Fibroblast of villous mesenchyme (primary cell): ENCODE results near the gene ANTXR2. TPM values are rescaled to one million over a fixed set of nuclear protein-coding genes. Genes with fewer than 3 reads are reported as not detected.
"Not testable (repeated sequence)": the region's sequence is repeated elsewhere in the genome, so short reads cannot be mapped to it uniquely, and the experiment has no call there.

Experiments used
- DNase-seq: peaks from one replicate; pipeline ENCODE4 v3.0.0-alpha.2; 2010; ENCODE audit warnings: low read depth
- H3K4me3 ChIP-seq: 2 replicates; pipeline ENCODE4 v1.5.1; 2011; ENCODE audit warnings: low read depth, mild to moderate bottlenecking, low read length
- total RNA-seq: library from RNA; depleted of rRNA; stranded (reverse); fragments of >200 nt; gene quantifications from 2 replicates; pipeline ENCODE4 v1.2.3, GENCODE V29; 2012
- TF ChIP-seq, protein P1 (sequence below): IDR thresholded peaks from 2 replicates; pipeline ENCODE4 v1.5.1; 2012; ENCODE audit warnings: low read depth, mild to moderate bottlenecking, low read length; ENCODE audit not compliant: insufficient read depth

The ANTXR2 gene
- total RNA-seq, 1 donor, result 107 TPM

DNA sequence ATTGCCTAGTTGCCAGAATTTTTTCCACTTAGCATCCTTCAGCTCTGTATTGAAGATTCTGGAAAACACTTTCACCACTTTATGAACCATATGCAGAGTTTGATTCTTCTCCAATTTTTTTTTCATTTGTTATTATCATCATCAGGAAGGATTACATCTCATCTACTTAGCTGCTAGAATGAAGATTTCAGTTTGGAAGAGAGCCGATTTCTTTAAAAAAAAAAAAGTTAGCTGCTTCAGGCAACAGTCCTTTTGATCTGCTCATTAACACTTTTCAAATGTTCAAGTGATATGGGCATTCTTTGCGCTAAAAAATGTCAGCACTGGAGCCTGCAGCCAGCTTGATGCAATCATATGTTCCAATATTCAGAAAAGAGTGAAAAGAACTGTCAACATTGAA is 76.2 kb downstream of the ANTXR2 start:
- TF ChIP-seq, protein P1, sequence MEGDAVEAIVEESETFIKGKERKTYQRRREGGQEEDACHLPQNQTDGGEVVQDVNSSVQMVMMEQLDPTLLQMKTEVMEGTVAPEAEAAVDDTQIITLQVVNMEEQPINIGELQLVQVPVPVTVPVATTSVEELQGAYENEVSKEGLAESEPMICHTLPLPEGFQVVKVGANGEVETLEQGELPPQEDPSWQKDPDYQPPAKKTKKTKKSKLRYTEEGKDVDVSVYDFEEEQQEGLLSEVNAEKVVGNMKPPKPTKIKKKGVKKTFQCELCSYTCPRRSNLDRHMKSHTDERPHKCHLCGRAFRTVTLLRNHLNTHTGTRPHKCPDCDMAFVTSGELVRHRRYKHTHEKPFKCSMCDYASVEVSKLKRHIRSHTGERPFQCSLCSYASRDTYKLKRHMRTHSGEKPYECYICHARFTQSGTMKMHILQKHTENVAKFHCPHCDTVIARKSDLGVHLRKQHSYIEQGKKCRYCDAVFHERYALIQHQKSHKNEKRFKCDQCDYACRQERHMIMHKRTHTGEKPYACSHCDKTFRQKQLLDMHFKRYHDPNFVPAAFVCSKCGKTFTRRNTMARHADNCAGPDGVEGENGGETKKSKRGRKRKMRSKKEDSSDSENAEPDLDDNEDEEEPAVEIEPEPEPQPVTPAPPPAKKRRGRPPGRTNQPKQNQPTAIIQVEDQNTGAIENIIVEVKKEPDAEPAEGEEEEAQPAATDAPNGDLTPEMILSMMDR, result no peak
- H3K4me3 ChIP-seq, result no peak overlapping the region
- no peak for DNase-seq

DNA sequence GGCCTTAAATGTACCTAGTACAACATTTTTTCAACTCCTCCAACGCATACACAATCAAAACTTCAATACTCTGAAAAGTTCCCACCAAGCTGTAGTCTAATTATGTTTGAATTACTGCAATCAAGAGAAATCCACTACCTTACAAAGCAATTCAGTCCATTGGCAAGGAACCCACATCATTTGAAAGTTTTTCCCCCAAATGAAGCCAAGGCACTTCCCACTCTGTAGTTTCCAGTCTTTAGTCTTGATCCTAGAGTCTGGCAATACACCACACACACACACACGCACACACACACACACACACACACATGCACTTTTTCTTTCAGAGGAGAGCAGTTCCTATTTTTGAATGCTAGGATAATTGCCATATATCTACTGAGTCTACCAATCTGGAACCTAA is 79.6 kb downstream of the ANTXR2 start:
- DNase-seq, result no peak
- no peak overlapping the region for H3K4me3 ChIP-seq
- TF ChIP-seq, protein P1, result no peak

DNA sequence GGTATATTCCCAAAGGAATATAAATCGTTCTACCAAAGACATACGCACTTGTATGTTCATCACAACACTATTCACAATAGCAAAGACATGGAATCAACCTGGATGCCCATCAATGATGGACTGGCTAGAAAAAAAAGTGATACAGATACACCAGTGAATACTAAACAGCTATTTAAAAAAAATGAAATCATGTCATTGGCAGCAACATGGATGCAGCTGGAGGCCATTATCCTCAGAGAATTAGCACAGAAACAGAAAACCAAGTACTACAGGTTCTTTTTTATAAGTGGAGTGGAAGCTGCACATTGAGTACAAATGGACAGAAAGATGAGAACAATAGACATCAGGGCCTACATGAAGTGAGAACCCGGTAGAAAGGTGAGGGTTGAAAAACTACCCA is 81.4 kb downstream of the ANTXR2 start:
- H3K4me3 ChIP-seq, result no peak overlapping the region
- TF ChIP-seq, protein P1, result no peak
- DNase-seq, result no peak

DNA sequence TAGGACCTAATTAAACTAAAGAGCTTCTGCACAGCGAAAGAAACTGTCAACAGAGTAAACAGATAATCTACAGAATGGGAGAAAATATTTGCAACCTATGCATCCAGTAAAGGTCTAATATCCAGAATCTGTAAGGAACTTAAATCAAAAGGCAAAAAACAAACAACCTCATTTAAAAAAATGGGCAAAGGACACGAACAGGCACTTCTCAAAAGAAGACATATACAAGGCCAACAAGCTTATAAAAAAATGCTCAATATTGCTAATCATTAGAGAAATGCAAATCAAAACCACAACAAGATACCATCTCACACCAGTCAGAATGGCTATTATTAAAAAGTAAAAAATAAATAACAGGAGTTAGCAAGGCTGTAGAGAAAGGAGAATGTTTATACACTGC is 81.9 kb downstream of the ANTXR2 start:
- H3K4me3 ChIP-seq, DNase-seq: not testable (repeated sequence)

DNA sequence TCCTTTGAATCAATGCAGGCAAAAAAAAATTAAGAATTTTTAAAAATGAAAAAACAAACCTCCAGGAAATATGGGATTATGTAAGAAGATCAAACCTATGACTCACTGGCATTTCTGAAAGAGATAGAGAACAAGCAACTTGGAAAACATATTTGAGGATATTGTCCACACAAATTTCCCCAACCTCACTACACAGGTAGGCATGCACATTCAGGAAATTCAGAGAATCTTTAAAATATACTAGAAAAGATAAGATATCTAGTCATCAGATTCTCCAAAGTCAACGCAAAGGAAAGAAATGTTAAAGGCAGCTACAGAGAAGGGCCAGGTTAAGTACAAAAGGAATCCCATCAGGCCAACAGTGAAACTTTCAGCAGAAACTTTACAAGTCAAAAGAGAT is 85.6 kb downstream of the ANTXR2 start:
- H3K4me3 ChIP-seq, result no peak overlapping the region
- TF ChIP-seq, protein P1, result no peak
- peak; percentile 20 for DNase-seq

DNA sequence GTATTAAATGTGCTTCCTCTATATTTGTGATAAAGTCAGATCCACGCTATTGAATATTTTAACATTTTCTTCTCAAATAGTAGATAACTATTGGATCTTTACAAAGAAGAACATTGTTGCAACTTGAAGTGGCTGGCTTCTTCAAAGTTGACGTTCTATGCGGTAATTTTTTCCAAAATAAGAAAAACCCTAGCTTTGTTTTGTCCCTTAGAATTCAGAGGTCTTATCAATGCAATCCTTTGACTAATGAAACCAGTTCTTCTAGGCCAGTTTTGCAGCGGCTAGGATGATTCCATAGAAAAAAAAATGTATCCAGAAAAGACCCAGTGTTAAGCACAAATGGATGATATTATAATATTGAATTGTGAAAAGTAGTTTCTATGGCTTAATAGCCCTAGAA is 89.6 kb downstream of the ANTXR2 start:
- TF ChIP-seq, protein P1, result no peak
- DNase-seq, result no peak
- H3K4me3 ChIP-seq, result no peak overlapping the region

DNA sequence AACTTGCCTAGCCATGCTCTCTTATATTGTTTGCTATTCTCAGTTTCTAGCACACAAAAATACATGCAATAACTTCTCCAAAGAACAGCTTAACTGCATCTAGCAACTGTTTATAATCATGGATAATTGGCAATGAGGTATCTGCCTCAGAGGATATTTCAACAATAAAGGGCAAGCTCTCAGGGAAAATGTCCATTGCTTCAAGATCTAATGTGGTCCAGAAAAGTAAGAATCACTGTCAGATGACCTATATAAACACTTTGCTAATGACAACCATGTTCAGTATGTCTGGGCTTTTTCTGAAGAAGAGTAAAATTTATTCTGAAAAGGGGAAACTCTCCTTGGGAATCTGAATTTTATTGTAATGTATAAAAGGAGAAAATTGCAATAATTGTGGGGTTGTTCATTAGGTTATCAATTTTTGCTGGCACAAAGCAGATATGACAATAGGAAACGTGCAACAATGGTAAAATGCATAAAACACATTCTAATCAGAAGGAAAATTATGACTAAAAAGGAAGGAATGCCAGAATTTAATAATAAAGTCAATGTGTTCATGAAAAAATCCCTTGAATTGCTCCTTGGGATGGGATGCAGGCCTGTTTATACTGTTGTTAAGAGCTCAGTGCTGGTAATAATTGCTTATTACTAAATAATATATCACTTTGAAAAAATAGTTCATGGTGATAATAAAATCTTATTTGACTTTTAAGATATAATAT is 90.3 kb downstream of the ANTXR2 start:
- no peak for DNase-seq
- H3K4me3 ChIP-seq, result no peak overlapping the region
- TF ChIP-seq, protein P1, result no peak
